Keratinocyte (primary cell): ENCODE results near the gene PLEKHH1. TPM values are rescaled to one million over a fixed set of nuclear protein-coding genes. Genes with fewer than 3 reads are reported as not detected.

Experiments
- DNase-seq: peaks from one replicate; pipeline ENCODE4 v3.0.0-alpha.2; 2011; ENCODE audit warnings: low read depth, missing footprints, low spot score
- FAIRE-seq: peaks from 2 replicates; lab custom pipeline; 2011; peaks lifted over from hg19 to GRCh38; lab: Jason Lieb, UNC
- H2AFZ ChIP-seq: 2 replicates; pipeline ENCODE4 v1.6.0; 2012; ENCODE audit warnings: low read length, control low read depth, inconsistent platforms; ENCODE audit not compliant: control insufficient read depth
- H3K27ac ChIP-seq: 2 replicates; pipeline ENCODE4 v1.5.1; 2011; ENCODE audit warnings: low read length; ENCODE audit not compliant: control insufficient read depth, insufficient read depth
- H3K27me3 ChIP-seq: 3 replicates; pipeline ENCODE4 v1.6.0; 2011; ENCODE audit warnings: low read length; ENCODE audit not compliant: control insufficient read depth, insufficient read depth; ENCODE audit errors: extremely low read depth
- H3K36me3 ChIP-seq, 2 experiments: 2 replicates in 1 of 2; 3 replicates in 1 of 2; pipeline ENCODE4 v1.5.1; 2011; ENCODE audit warnings: low read length in 2 of 2, mild to moderate bottlenecking in 1 of 2; ENCODE audit not compliant: control insufficient read depth in 2 of 2, insufficient read depth in 2 of 2; ENCODE audit errors: extremely low read depth in 1 of 2
- H3K4me1 ChIP-seq: 3 replicates; pipeline ENCODE4 v1.5.1; 2011; ENCODE audit warnings: low read length; ENCODE audit not compliant: control insufficient read depth, insufficient read depth; ENCODE audit errors: extremely low read depth
- H3K4me2 ChIP-seq: 3 replicates; pipeline ENCODE4 v1.6.0; 2011; ENCODE audit warnings: low read depth, low read length; ENCODE audit not compliant: control insufficient read depth, insufficient read depth; ENCODE audit errors: extremely low read depth
- H3K4me3 ChIP-seq, 3 experiments: fragments of 200-600 bp in 1 of 3; sonication (generic) in 1 of 3; 2 replicates in 2 of 3; 3 replicates in 1 of 3; pipeline ENCODE4 v1.5.1; 2011 to 2016; ENCODE audit warnings: low read length in 3 of 3, mild to moderate bottlenecking in 3 of 3, control low read depth in 2 of 3, inconsistent platforms in 1 of 3, low read depth in 1 of 3, mixed read lengths in 1 of 3, mixed run types in 1 of 3, moderate library complexity in 1 of 3; ENCODE audit not compliant: control insufficient read depth in 2 of 3, insufficient read depth in 2 of 3; ENCODE audit errors: extremely low read depth in 1 of 3
- H3K79me2 ChIP-seq: 2 replicates; pipeline ENCODE4 v1.6.0; 2012; ENCODE audit warnings: low read length; ENCODE audit not compliant: control insufficient read depth, insufficient read depth
- H3K9ac ChIP-seq: 3 replicates; pipeline ENCODE4 v1.6.0; 2011; ENCODE audit warnings: low read length; ENCODE audit not compliant: control insufficient read depth, insufficient read depth; ENCODE audit errors: extremely low read depth
- H3K9me1 ChIP-seq: 3 replicates; pipeline ENCODE4 v1.6.0; 2011; ENCODE audit warnings: low read length; ENCODE audit not compliant: control insufficient read depth, insufficient read depth; ENCODE audit errors: extremely low read depth
- H3K9me3 ChIP-seq: 2 replicates; pipeline ENCODE4 v1.5.1; 2012; ENCODE audit warnings: low read depth, low read length; ENCODE audit not compliant: control insufficient read depth
- H4K20me1 ChIP-seq: 3 replicates; pipeline ENCODE4 v1.6.0; 2011; ENCODE audit warnings: low read length; ENCODE audit not compliant: control insufficient read depth, insufficient read depth; ENCODE audit errors: extremely low read depth
- EZH2 ChIP-seq: IDR thresholded peaks from one replicate; pipeline ENCODE4 v1.6.1; 2012; ENCODE audit warnings: inconsistent platforms, mild to moderate bottlenecking, low read length, moderate library complexity
- dilution Hi-C: fragments of 300-500 bp; cut with MboI; formaldehyde crosslinking; loops from one replicate; pipeline ENCODE4 v1.7.0; 2020; ENCODE audit warnings: low sequenced_read_pairs; ENCODE audit not compliant: extremely low pct_ligation_motif_present
- polyA plus RNA-seq, 5 experiments: library from polyadenylated mRNA; depleted of rRNA in 3 of 5; stranded (reverse) in 3 of 5; stranded (forward) in 1 of 5; unstranded in 1 of 5; fragments of >200 nt; gene quantifications; 1 replicate in 1 of 5; 2 replicates in 3 of 5; 3 replicates in 1 of 5; pipeline versions ENCODE4 v1.2.1 to v1.2.3, GENCODE V29; 2011 to 2012; ENCODE audit warnings: missing spikeins in 2 of 5, low read depth in 1 of 5, low replicate concordance in 1 of 5
- small RNA-seq, 3 experiments: library from RNA; depleted of rRNA; stranded (forward); fragments of <200 nt; gene quantifications; one replicate each; pipeline ENCODE3, GENCODE V24; 2012; ENCODE audit warnings: low read depth in 3 of 3, low replicate concordance in 1 of 3; ENCODE audit not compliant: insufficient read length in 3 of 3
- TF ChIP-seq, protein P1 (sequence below), 3 experiments: IDR thresholded peaks in 1 of 3; conservative IDR thresholded peaks in 1 of 3; optimal IDR thresholded peaks in 1 of 3; 2 replicates in 2 of 3; 3 replicates in 1 of 3; pipeline versions ENCODE3 to v1.5.1; 2011; ENCODE audit warnings: low read length in 3 of 3, mild to moderate bottlenecking in 3 of 3, moderate library complexity in 2 of 3, control low read depth in 1 of 3, inconsistent platforms in 1 of 3; ENCODE audit not compliant: insufficient read depth in 2 of 3; ENCODE audit errors: extremely low read depth in 1 of 3

The PLEKHH1 gene
- polyA plus RNA-seq, 1 donor (not counting 4 experiments of a cell fraction or from before 2014, with no cell fraction given), result 4.4 TPM

DNA sequence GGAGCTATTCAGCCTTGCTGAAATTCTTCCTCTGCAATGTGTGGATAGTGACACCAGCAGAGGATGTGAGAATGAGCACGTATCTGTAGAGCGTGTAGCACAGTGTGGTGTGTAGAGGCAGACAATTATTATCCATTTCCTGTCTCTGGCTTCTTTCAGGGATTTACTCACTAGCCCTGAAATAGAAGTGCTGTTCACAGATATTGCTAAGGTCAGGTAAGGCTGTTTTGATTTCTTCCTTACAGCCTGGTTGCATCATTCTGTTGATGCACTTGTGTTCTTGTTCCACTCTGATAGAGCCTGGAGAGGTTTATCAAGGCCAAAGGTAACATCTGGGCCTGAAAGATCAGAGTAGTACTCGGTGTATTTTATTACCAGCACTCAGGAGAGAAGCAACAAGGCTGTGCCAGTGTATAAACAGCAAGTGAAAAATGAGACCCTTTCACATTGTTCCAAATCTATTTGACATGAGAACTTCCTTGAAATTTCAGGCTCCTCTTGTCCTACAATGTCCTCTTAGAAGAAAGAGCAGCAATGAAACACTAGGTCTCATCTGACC, 103.3 kb downstream of the PLEKHH1 start:
- H3K27me3 ChIP-seq, result no peaks in the 10 kb centered on the region
- H3K36me3 ChIP-seq, result peaks cover 0 to 3% of the 10 kb centered on the region in 2 experiments
- no peak for TF ChIP-seq EZH2
- TF ChIP-seq, protein P1, sequence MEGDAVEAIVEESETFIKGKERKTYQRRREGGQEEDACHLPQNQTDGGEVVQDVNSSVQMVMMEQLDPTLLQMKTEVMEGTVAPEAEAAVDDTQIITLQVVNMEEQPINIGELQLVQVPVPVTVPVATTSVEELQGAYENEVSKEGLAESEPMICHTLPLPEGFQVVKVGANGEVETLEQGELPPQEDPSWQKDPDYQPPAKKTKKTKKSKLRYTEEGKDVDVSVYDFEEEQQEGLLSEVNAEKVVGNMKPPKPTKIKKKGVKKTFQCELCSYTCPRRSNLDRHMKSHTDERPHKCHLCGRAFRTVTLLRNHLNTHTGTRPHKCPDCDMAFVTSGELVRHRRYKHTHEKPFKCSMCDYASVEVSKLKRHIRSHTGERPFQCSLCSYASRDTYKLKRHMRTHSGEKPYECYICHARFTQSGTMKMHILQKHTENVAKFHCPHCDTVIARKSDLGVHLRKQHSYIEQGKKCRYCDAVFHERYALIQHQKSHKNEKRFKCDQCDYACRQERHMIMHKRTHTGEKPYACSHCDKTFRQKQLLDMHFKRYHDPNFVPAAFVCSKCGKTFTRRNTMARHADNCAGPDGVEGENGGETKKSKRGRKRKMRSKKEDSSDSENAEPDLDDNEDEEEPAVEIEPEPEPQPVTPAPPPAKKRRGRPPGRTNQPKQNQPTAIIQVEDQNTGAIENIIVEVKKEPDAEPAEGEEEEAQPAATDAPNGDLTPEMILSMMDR (optimal IDR thresholded peaks at IDR 0.05 in 1 of 3, IDR thresholded peaks at IDR 0.05 in 1 of 3, conservative IDR thresholded peaks at IDR 0.05 in 1 of 3; ENCODE audit: extremely low read depth in 1 of 3, insufficient read depth in 2 of 3, low read length in 3 of 3), result no peak
- FAIRE-seq (peak; percentile 43), DNase-seq (no peak)
- H3K4me3 ChIP-seq, result no peak overlapping the region
- peak overlapping the region; percentile 22 for H3K27ac ChIP-seq
- H3K9ac ChIP-seq, result no peak overlapping the region
- dilution Hi-C loops, result no loop called here
- no peaks in the 10 kb centered on the region for H3K79me2 ChIP-seq
- peaks cover 9% of the 10 kb centered on the region for H3K4me1 ChIP-seq
- H4K20me1 ChIP-seq, result no peaks in the 10 kb centered on the region
- H3K9me1 ChIP-seq, result no peaks in the 10 kb centered on the region
- no peak overlapping the region for H2AFZ ChIP-seq
- no peak overlapping the region for H3K4me2 ChIP-seq
- no peaks in the 10 kb centered on the region for H3K9me3 ChIP-seq

- H2AFZ ChIP-seq, result no peak overlapping the region
- no peaks in the 10 kb centered on the region for H3K27me3 ChIP-seq
- FAIRE-seq, result no peak
These were observed 105.6 kb downstream of the PLEKHH1 start for GRCh38 chr14:67638642-67639041.

More at GRCh38 chr14:67638642-67639041, 105.6 kb downstream of the PLEKHH1 start:
- dilution Hi-C loops, result no loop called here
- H3K36me3 ChIP-seq, result peaks cover 0 to 3% of the 10 kb centered on the region in 2 experiments
- H3K9ac ChIP-seq, result no peak overlapping the region
- H3K79me2 ChIP-seq, result no peaks in the 10 kb centered on the region
- DNase-seq, result no peak
- H3K4me3 ChIP-seq, result no peak overlapping the region
- peaks cover 9% of the 10 kb centered on the region for H3K4me1 ChIP-seq
- H3K9me3 ChIP-seq, result no peaks in the 10 kb centered on the region
- no peak overlapping the region for H3K27ac ChIP-seq
- no peak for TF ChIP-seq EZH2
- TF ChIP-seq, protein P1 (optimal IDR thresholded peaks at IDR 0.05 in 1 of 3, IDR thresholded peaks at IDR 0.05 in 1 of 3, conservative IDR thresholded peaks at IDR 0.05 in 1 of 3; ENCODE audit: extremely low read depth in 1 of 3, insufficient read depth in 2 of 3, low read length in 3 of 3), result no peak
- no peaks in the 10 kb centered on the region for H3K9me1 ChIP-seq
- no peaks in the 10 kb centered on the region for H4K20me1 ChIP-seq
- no peak overlapping the region for H3K4me2 ChIP-seq

Small RNAs within 50 kb of the gene (small RNA-seq; reads per million reads assigned to genes)
- gene AL132640.3 (0 reads per million in 3 experiments), gene RF00019 (0 reads per million in 3 experiments)

Other genes starting within 250 kb of the PLEKHH1 start
- 59.8 to 112 TPM (median 84.9 TPM) in 3 replicates for gene ATP6V1D, start 173.5 kb upstream of the PLEKHH1 start, polyA plus RNA-seq
- gene EIF2S1, start 173.0 kb upstream of the PLEKHH1 start, polyA plus RNA-seq, result 135 to 294 TPM (median 195 TPM) in 3 replicates
- gene PLEK2, start 121.1 kb upstream of the PLEKHH1 start, polyA plus RNA-seq, result 127 to 253 TPM (median 219 TPM) in 3 replicates
- 1.0 to 1.7 TPM (median 1.5 TPM) in 3 replicates for gene TMEM229B, start 44.6 kb upstream of the PLEKHH1 start, polyA plus RNA-seq
- 24.3 to 29.9 TPM (median 29.0 TPM) in 3 replicates for gene PIGH, start 67.0 kb downstream of the PLEKHH1 start, polyA plus RNA-seq
- gene ARG2, start 86.6 kb downstream of the PLEKHH1 start, polyA plus RNA-seq, result 3.5 to 9.4 TPM (median 8.2 TPM) in 3 replicates
- 54.4 to 94.4 TPM (median 62.1 TPM) in 3 replicates for gene VTI1B, start 141.3 kb downstream of the PLEKHH1 start, polyA plus RNA-seq
- 189 to 202 TPM (median 197 TPM) in 3 replicates for gene RDH11, start 162.5 kb downstream of the PLEKHH1 start, polyA plus RNA-seq
- gene RDH12, start 168.6 kb downstream of the PLEKHH1 start, polyA plus RNA-seq, result 0.26 to 2.0 TPM (median 0.98 TPM) in 3 replicates